HepG2 (cell line): ENCODE measurements around the gene MAP3K1. TPM values are rescaled to one million over a fixed set of nuclear protein-coding genes. Genes with fewer than 3 reads are reported as not detected.

Experiments
- ATAC-seq: fragments of 200-7000 bp; cut with Tn5 transposase; 3 replicates; pipeline ENCODE4 v1.9.1; 2020; ENCODE audit warnings: mild to moderate bottlenecking, moderate library complexity
- BruUV-seq: library from RNA; stranded (reverse); fragments of 400-500 nt; replicated peaks from 2 replicates; lab custom pipeline; 2021; lab: Mats Ljungman, UMichigan
- CTCF ChIA-PET: fragments of 300-600 bp; formaldehyde crosslinking; extraction: SDS; loops from one replicate; lab custom pipeline; 2021; ENCODE audit warnings: low total read pairs, inconsistent platforms, low intra/inter-chr PET ratio; lab: Yijun Ruan, JAX
- POLR2A ChIA-PET: fragments of 350-600 bp; sonication (Branson Sonifier 250); formaldehyde crosslinking; loops from one replicate; lab custom pipeline; 2020; ENCODE audit warnings: antibody characterized with exemption, inconsistent platforms; lab: Yijun Ruan, JAX
- DNase-seq: peaks from one replicate; pipeline ENCODE4 v3.0.0-alpha.2; 2015; ENCODE audit warnings: low spot score
- FAIRE-seq: peaks from 3 replicates; lab custom pipeline; 2011; peaks lifted over from hg19 to GRCh38; lab: Jason Lieb, UNC
- H2AFZ ChIP-seq: one replicate; pipeline ENCODE4 v1.6.1; 2011; ENCODE audit warnings: low read length, inconsistent platforms
- H3K27ac ChIP-seq: fragments of 300-600 bp; 3 replicates; pipeline ENCODE4 v1.8.0; 2011; ENCODE audit warnings: mixed run types, mild to moderate bottlenecking, mixed read lengths, low read length, inconsistent platforms; ENCODE audit not compliant: insufficient read depth; ENCODE audit errors: extremely low read length
- H3K27me3 ChIP-seq, 2 experiments: fragments of 200-600 bp in 1 of 2; 2 replicates in 1 of 2; 3 replicates in 1 of 2; pipeline versions ENCODE4 v1.6.0 to v1.8.0; 2011; ENCODE audit warnings: low read length in 2 of 2, mild to moderate bottlenecking in 2 of 2, moderate library complexity in 2 of 2, inconsistent platforms in 1 of 2; ENCODE audit not compliant: insufficient read depth in 2 of 2, control insufficient read depth in 1 of 2
- H3K36me3 ChIP-seq, 2 experiments: fragments of 200-600 bp in 1 of 2; replicated peaks in 1 of 2; 2 replicates in 1 of 2; 3 replicates in 1 of 2; pipeline versions ENCODE4 v1.5.1 to v1.8.0; 2011; ENCODE audit warnings: low read length in 2 of 2, inconsistent platforms in 1 of 2; ENCODE audit not compliant: insufficient read depth in 2 of 2, control insufficient read depth in 1 of 2
- H3K4me1 ChIP-seq: 2 replicates; pipeline ENCODE4 v1.5.1; 2012; ENCODE audit warnings: low read length, inconsistent platforms; ENCODE audit not compliant: insufficient read depth
- H3K4me2 ChIP-seq: 2 replicates; pipeline ENCODE4 v1.6.0; 2011; ENCODE audit warnings: low read depth, low read length, inconsistent platforms
- H3K4me3 ChIP-seq, 3 experiments: fragments of 200-600 bp in 1 of 3; sonication (generic), shearing (Covaris generic) in 1 of 3; replicated peaks in 1 of 3; 2 replicates each; pipeline ENCODE4 v1.5.1; 2011 to 2016; ENCODE audit warnings: low read length in 3 of 3, inconsistent platforms in 2 of 3, low read depth in 2 of 3, mild to moderate bottlenecking in 2 of 3, control low read depth in 1 of 3, mixed read lengths in 1 of 3; ENCODE audit not compliant: insufficient read depth in 1 of 3
- H3K79me2 ChIP-seq: one replicate; pipeline ENCODE4 v1.6.1; 2011; ENCODE audit warnings: low read length, inconsistent platforms; ENCODE audit not compliant: insufficient read depth
- H3K9ac ChIP-seq: 2 replicates; pipeline ENCODE4 v1.6.0; 2011; ENCODE audit warnings: mild to moderate bottlenecking, low read depth, low read length, inconsistent platforms; ENCODE audit not compliant: insufficient read depth
- H3K9me3 ChIP-seq: 2 replicates; pipeline ENCODE4 v1.5.1; 2012; ENCODE audit warnings: mild to moderate bottlenecking, low read length
- H4K20me1 ChIP-seq: 2 replicates; pipeline ENCODE4 v1.6.0; 2011; ENCODE audit warnings: inconsistent platforms, mild to moderate bottlenecking, low read length, moderate library complexity; ENCODE audit not compliant: insufficient read depth
- ARNT2 ChIP-seq: sonication (generic); formaldehyde crosslinking; IDR thresholded peaks from 2 replicates; pipeline ENCODE4 v1.8.0; 2022; ENCODE audit warnings: mild to moderate bottlenecking, low read depth, missing genetic modification reagents, moderate library complexity
- CBX2 ChIP-seq, 2 experiments: fragments of 200-600 bp in 1 of 2; sonication (generic); formaldehyde crosslinking in 1 of 2; IDR thresholded peaks; 2 replicates each; pipeline versions ENCODE4 v1.7.0 to v1.8.1; 2018 to 2022; ENCODE audit warnings: low read depth in 2 of 2, low read length in 1 of 2, mild to moderate bottlenecking in 1 of 2, missing genetic modification reagents in 1 of 2
- CEBPB ChIP-seq: IDR thresholded peaks from 2 replicates; pipeline ENCODE4 v1.6.1; 2011; ENCODE audit warnings: low read depth, low read length, improper control_type of control experiment, borderline replicate concordance
- ETV6 ChIP-seq: sonication (generic); formaldehyde crosslinking; conservative IDR thresholded peaks from 2 replicates; pipeline ENCODE4 v1.4.0; 2020; ENCODE audit warnings: missing genetic modification reagents
- FOSL2 ChIP-seq: sonication (generic); formaldehyde crosslinking; IDR thresholded peaks from 2 replicates; pipeline ENCODE4 v1.4.0; 2020; ENCODE audit warnings: missing genetic modification reagents
- MXD4 ChIP-seq: IDR thresholded peaks from 2 replicates; pipeline ENCODE4 v1.6.1; 2016; ENCODE audit warnings: mild to moderate bottlenecking, missing biosample characterization, missing genetic modification reagents
- NCOR1 ChIP-seq: fragments of 200-600 bp; sonication (generic); IDR thresholded peaks from 2 replicates; pipeline ENCODE4 v1.7.0; 2017; ENCODE audit warnings: antibody characterized with exemption, low read length, borderline replicate concordance
- PRDM4 ChIP-seq: sonication (generic); formaldehyde crosslinking; IDR thresholded peaks from 2 replicates; pipeline ENCODE4 v1.9.0; 2021; ENCODE audit warnings: missing genetic modification reagents, borderline replicate concordance
- SMAD3 ChIP-seq: sonication (generic); formaldehyde crosslinking; IDR thresholded peaks from 2 replicates; pipeline ENCODE4 v1.4.0; 2020; ENCODE audit warnings: missing genetic modification reagents
- SRSF9 ChIP-seq: fragments of 200-400 bp; formaldehyde crosslinking; IDR thresholded peaks from 2 replicates; pipeline ENCODE4 v1.6.1; 2018; ENCODE audit warnings: borderline replicate concordance, mild to moderate bottlenecking, low read depth, low read length; ENCODE audit not compliant: insufficient read depth, poor library complexity, severe bottlenecking
- TMF1 ChIP-seq: sonication (generic); formaldehyde crosslinking; IDR thresholded peaks from 2 replicates; pipeline ENCODE4 v1.8.1; 2022; ENCODE audit warnings: low read depth, missing genetic modification reagents
- ZNF276 ChIP-seq: sonication (generic); formaldehyde crosslinking; IDR thresholded peaks from 2 replicates; pipeline ENCODE4 v1.4.0; 2020; ENCODE audit warnings: mild to moderate bottlenecking, low read depth, missing genetic modification reagents
- ZNF564 ChIP-seq: sonication (generic); formaldehyde crosslinking; IDR thresholded peaks from 2 replicates; pipeline ENCODE4 v1.8.1; 2023; ENCODE audit warnings: mild to moderate bottlenecking, missing genetic modification reagents
- ZNF766 ChIP-seq: sonication (generic); formaldehyde crosslinking; IDR thresholded peaks from 2 replicates; pipeline ENCODE4 v1.5.0; 2020; ENCODE audit warnings: missing genetic modification reagents, borderline replicate concordance
- WGBS: methylation state at CpG from one replicate; pipeline ENCODE4 v1.1.6; 2017; ENCODE audit warnings: low lambda C conversion rate; 5-methylcytosine and 5-hydroxymethylcytosine counted together
- in situ Hi-C: cut with HindIII; loops from 2 replicates; pipeline ENCODE4 v1.10.0; 2017; ENCODE audit warnings: low pct_unique_long_range_greater_than_20kb; ENCODE audit not compliant: extremely low pct_ligation_motif_present
- intact Hi-C: fragments of 100-400 bp; cut with micrococcal nuclease; formaldehyde crosslinking; loops from one replicate; pipeline ENCODE4 v1.10.0; 2022; ENCODE audit not compliant: unreplicated experiment
- polyA plus RNA-seq, 8 experiments: library from polyadenylated mRNA; depleted of rRNA in 3 of 8; stranded (reverse) in 7 of 8; unstranded in 1 of 8; fragments of >200 nt; fragmentation: Illumina TruSeq in 4 of 8; extraction: Trizol in 4 of 8; gene quantifications; 2 replicates each; pipeline versions ENCODE4 v1.2.1 to v1.2.3, GENCODE V29; 2011 to 2016; ENCODE audit warnings: low read depth in 4 of 8, missing spikeins in 1 of 8, mixed read lengths in 1 of 8; ENCODE audit not compliant: insufficient read depth in 1 of 8
- total RNA-seq, 5 experiments: library from RNA; depleted of rRNA; stranded (reverse); fragments of >200 nt; fragmentation: Illumina TruSeq; extraction: Trizol; gene quantifications; 2 replicates each; pipeline ENCODE4 v1.2.3, GENCODE V29; 2016; ENCODE audit warnings: low read depth in 1 of 5
- TF ChIP-seq, protein P1 (sequence below): sonication (generic); formaldehyde crosslinking; IDR thresholded peaks from 2 replicates; pipeline ENCODE4 v1.8.0; 2022; ENCODE audit warnings: mild to moderate bottlenecking, missing genetic modification reagents

MAP3K1 gene
- total and polyA plus RNA-seq, 2 of the 13 experiments (the other 11 are each of a cell fraction or from before 2014, with no cell fraction given): 16.4 to 30.3 TPM

GRCh38 chr5:56854920-56855319 is 39.6 kb downstream of the MAP3K1 start:
- H3K9ac ChIP-seq: no peak overlapping the region
- peaks cover 73% of the 10 kb centered on the region for H3K79me2 ChIP-seq
- H4K20me1 ChIP-seq: peaks cover 10% of the 10 kb centered on the region
- H3K4me3 ChIP-seq: no peak overlapping the region
- ATAC-seq: no peak
- H3K4me2 ChIP-seq: no peak overlapping the region
- TF ChIP-seq ZNF766 (CRISPR knock-in tag) (no peak), ARNT2 (CRISPR knock-in tag) (no peak), FOSL2 (CRISPR knock-in tag) (no peak), ZNF564 (no peak), CEBPB (no peak), NCOR1 (no peak), ETV6 (CRISPR knock-in tag) (no peak), CBX2 (IDR thresholded peaks at IDR 0.05; ENCODE audit: low read depth, low read length) (no peak), CBX2 (CRISPR knock-in tag; IDR thresholded peaks at IDR 0.05; ENCODE audit: low read depth) (no peak), PRDM4 (no peak), MXD4 (CRISPR knock-in tag) (no peak), SMAD3 (no peak), ZNF276 (CRISPR knock-in tag) (no peak), SRSF9 (no peak), TMF1 (CRISPR knock-in tag) (no peak)
- TF ChIP-seq, protein P1, sequence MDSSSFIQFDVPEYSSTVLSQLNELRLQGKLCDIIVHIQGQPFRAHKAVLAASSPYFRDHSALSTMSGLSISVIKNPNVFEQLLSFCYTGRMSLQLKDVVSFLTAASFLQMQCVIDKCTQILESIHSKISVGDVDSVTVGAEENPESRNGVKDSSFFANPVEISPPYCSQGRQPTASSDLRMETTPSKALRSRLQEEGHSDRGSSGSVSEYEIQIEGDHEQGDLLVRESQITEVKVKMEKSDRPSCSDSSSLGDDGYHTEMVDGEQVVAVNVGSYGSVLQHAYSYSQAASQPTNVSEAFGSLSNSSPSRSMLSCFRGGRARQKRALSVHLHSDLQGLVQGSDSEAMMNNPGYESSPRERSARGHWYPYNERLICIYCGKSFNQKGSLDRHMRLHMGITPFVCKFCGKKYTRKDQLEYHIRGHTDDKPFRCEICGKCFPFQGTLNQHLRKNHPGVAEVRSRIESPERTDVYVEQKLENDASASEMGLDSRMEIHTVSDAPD: no peak
- no peak overlapping the region for H3K27ac ChIP-seq
- no peaks in the 10 kb centered on the region for H3K9me3 ChIP-seq
- peaks cover 2 to 13% of the 10 kb centered on the region in 2 experiments; a peak in 3 of 5 replicates for H3K36me3 ChIP-seq
- BruUV-seq: no TSS peak
- FAIRE-seq: no peak
- ChIA-PET POLR2A (no interaction called here), CTCF (no interaction called here)
- H3K4me1 ChIP-seq: peaks cover 29% of the 10 kb centered on the region
- in situ Hi-C loops: loop anchor here (25.0 kb wide), 1 partner anchor 868 kb away; the partner anchor contains the start of gene IL6ST
- H2AFZ ChIP-seq: no peak overlapping the region
- no peaks in the 10 kb centered on the region for H3K27me3 ChIP-seq
- 100% methylated on average over 1 of the region's 1 CpG for WGBS
- DNase-seq: no peak
- intact Hi-C loops: no loop called here
